Skeletal muscle tissue (tissue), 4 donors: ENCODE data around the gene RUFY2. TPM values are rescaled to one million over a fixed set of nuclear protein-coding genes. Genes with fewer than 3 reads are reported as not detected.

Experiments used
- H3K27ac ChIP-seq: one replicate; pipeline ENCODE4 v1.7.0; 2013; ENCODE audit warnings: mild to moderate bottlenecking, low read depth, low read length, inconsistent platforms
- H3K27me3 ChIP-seq, 3 donors: one replicate each; pipeline ENCODE4 v1.7.0; 2013; ENCODE audit warnings: low read length in 3 of 3; ENCODE audit not compliant: control insufficient read depth in 3 of 3, insufficient read depth in 3 of 3
- H3K36me3 ChIP-seq, 3 donors: one replicate each; pipeline ENCODE4 v1.7.0; 2013; ENCODE audit warnings: low read length in 3 of 3; ENCODE audit not compliant: control insufficient read depth in 3 of 3, insufficient read depth in 3 of 3
- H3K4me1 ChIP-seq, 3 donors: one replicate each; pipeline ENCODE4 v1.7.0; 2013; ENCODE audit warnings: low read length in 3 of 3, mild to moderate bottlenecking in 3 of 3; ENCODE audit not compliant: control insufficient read depth in 3 of 3, insufficient read depth in 3 of 3
- H3K4me3 ChIP-seq, 3 donors: one replicate each; pipeline ENCODE4 v1.7.0; 2013; ENCODE audit warnings: low read length in 3 of 3
- H3K9ac ChIP-seq, 3 donors: one replicate each; pipeline ENCODE4 v1.7.0; 2013; ENCODE audit warnings: low read length in 3 of 3, mild to moderate bottlenecking in 3 of 3, moderate library complexity in 2 of 3, low read depth in 1 of 3
- H3K9me3 ChIP-seq, 3 donors: one replicate each; pipeline ENCODE4 v1.7.0; 2013; ENCODE audit warnings: low read length in 3 of 3; ENCODE audit not compliant: control insufficient read depth in 3 of 3
- total RNA-seq: library from RNA; depleted of rRNA; stranded (reverse); fragments of >200 nt; gene quantifications from one replicate; pipeline ENCODE4 v1.2.3, GENCODE V29; 2014
- donor health status: Osteomylitis.

The RUFY2 gene
- total RNA-seq, 1 donor from 2014 or later, result 20.4 TPM

DNA sequence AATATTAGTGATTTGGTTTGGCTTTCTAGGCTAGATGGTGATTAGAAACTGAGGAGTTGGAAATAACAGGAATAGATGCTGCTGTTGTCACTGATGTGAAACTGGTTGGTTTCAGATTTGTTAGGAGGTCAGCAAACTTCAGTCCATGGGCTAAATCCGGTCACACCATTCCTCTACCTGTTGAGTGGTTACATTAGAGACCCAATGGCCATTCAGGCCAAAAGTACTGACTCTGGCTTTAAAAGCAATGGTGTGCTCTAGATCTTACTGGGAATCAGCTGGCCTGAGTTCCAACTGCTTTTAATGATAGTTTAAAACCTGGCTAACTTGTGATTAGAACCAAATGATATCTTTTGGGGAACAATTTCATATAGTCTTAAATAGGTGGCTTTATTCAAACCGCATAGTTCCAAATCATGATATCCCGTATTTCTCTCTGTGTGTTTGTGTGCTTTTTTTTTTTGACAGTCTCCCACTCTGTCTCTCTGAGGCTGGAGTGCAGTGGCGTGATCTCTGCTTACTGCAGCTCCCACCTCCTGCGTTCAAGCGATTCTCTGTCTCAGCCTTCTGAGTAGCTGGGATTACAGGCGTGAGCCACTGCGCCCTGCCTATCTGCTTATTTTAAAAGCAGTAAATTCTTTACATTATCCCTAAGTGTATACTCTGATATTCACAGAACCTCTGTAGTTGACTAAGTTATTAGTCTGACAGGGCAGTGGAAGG lies 66.6 kb downstream of the RUFY2 start:
- H3K4me1 ChIP-seq, result peaks cover 8 to 20% (median 15%) of the 10 kb centered on the region in 3 donors
- H3K27me3 ChIP-seq, result no peaks in the 10 kb centered on the region
- no peak overlapping the region for H3K4me3 ChIP-seq
- peaks cover 42 to 65% (median 64%) of the 10 kb centered on the region in 3 donors for H3K36me3 ChIP-seq
- no peak overlapping the region for H3K27ac ChIP-seq
- H3K9me3 ChIP-seq, result no peaks in the 10 kb centered on the region
- no peak overlapping the region for H3K9ac ChIP-seq

DNA sequence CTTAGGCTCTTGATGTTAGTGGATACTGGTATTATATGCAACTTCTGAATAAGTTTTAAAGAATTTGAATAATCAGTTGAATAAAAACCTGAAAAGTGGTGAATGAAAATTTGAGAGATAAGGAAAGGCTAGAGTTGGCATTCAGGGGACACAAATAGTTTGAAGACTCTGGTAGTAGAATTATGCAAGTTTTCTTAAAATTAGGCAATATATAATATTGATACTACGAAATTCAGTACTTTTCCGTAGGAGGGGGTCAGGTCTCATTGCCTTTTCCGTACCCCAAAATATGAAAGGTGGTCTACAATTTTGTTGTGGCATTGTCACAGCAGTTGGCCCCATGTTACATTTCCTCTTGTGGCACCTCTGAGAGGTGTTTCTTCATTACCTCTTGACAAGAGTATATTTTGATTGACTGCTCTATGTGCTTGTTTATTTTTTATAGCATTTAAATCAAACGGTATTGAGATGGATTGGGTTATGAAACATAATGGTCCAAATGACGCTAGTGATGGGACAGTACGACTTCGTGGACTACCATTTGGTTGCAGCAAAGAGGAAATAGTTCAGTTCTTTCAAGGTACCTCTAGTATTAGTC lies 70.2 kb downstream of the RUFY2 start:
- Histone ChIP-seq H3K36me3 (peaks cover 31 to 37% (median 35%) of the 10 kb centered on the region in 3 donors), H3K4me3 (no peak overlapping the region), H3K4me1 (peaks cover 13 to 39% (median 24%) of the 10 kb centered on the region in 3 donors)

DNA sequence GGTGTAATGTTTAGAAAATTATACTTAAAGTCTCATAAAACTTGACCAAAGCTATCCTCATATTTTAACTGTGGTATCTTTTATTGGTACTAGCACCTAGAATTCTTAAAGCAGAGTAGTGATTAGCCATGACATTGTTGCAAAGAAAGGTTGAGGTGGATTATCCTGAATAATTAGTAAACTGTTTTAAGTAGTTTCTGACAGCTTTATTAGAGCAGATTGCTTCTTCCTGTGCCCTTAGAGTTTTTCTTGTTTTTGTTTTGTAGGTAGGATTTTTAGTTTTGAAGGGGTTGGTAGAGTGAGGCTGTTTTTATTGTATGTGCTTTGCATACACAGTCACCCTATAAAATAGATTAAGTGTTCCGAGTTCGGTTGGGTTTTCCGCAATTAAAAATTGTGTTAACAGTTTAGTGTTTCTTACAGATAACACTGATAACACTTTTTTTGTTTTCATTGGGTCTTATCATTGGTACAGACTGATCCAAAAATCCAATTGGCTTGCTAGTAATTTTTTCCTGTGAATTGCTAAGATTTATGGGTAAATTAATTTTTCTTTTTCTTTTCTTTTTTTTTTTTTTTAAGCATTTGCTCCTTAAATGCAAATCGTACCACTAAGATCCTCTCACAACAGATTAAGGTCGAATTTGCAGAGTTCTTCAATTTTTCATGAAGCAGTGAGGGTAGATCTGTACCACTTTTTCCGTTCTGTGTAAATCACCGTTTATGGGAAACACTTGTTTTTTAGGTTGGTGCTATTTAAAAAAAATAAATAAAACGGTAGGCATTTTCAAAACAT lies 72.2 kb downstream of the RUFY2 start:
- Histone ChIP-seq H3K9me3 (no peaks in the 10 kb centered on the region), H3K36me3 (peaks cover 12 to 18% (median 16%) of the 10 kb centered on the region in 3 donors), H3K27me3 (no peaks in the 10 kb centered on the region), H3K9ac (peak overlapping the region in 2 of 3 donors; percentile 24 to 61), H3K4me3 (peak overlapping the region in 2 of 3 donors; percentile 6 to 95), H3K27ac (no peak overlapping the region), H3K4me1 (peaks cover 21 to 45% (median 36%) of the 10 kb centered on the region in 3 donors)

More for the DNA sequence above, 70.2 kb downstream of the RUFY2 start:
- H3K9me3 ChIP-seq, result no peaks in the 10 kb centered on the region
- no peak overlapping the region for H3K27ac ChIP-seq
- no peaks in the 10 kb centered on the region for H3K27me3 ChIP-seq
- no peak overlapping the region for H3K9ac ChIP-seq

DNA sequence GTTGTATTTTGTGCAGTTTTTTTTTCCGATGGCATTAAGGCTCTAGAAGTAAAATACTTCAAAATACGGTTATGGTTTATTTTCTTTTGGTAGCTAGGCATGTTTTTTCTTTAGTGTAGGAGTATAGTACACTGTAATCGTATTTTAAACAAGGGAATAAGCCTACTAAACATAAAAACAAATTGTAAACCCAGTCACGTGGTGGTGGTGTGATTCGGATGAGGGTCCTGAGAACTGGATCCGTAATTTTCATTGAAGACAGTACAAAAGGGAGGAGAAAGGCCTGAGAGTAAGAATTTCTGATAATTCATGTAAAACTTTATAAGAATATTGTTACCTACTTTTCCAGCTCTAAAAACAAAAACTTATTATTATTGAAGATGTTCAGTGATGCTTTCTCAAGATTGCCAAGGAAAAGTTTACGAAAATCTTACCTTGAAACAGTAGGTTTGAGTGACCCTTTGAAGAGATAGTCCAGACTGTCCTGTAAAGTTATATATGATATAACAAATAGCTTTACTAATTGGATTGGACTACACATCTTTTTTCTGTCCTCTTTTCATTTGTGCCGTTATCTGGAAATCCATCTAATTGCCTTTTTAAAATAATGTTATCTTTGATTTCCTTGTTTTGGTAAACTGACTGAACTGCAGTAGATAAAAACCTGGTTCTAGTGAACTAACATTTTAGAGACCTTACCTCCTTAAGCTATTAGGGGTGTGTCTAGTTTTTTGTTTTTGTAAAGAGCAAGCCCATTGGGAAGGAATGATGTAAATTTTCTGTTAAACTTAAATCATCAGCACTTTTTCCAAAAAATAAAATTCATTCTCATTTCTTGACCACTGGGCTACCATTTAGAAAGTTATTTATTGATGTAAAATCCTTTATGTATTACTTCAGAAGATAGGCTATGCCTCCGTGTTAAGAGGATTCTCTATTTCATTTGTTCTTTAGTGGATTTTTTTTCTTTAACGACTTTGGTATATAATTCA lies 73.3 kb downstream of the RUFY2 start:
- Histone ChIP-seq H3K4me3 (peak overlapping the region; percentile 89 to 95 (median 92)), H3K27ac (peak overlapping the region; percentile 98), H3K36me3 (peaks cover 3 to 7% (median 4%) of the 10 kb centered on the region in 3 donors), H3K27me3 (no peaks in the 10 kb centered on the region), H3K4me1 (peaks cover 24 to 48% (median 37%) of the 10 kb centered on the region in 3 donors), H3K9ac (peak overlapping the region; percentile 97 to 99 (median 99)), H3K9me3 (no peaks in the 10 kb centered on the region)

DNA sequence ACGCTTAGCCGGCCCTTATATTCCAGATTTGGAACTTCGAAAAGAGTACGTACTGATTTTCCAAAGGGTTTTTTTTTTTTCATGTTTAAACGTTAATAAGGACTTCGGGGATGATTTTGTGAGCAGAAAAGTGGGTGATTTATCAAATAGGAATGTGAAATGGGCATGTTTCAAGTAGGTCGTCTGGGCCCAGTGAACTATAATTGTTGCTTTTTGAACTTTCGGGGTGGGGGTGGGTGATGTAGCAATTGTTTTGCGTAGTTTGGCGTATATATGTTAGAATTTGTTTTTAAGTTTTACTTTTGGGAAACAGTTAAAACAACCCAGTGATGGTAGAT lies 74.0 kb downstream of the RUFY2 start:
- peak overlapping the region; percentile 98 for H3K27ac ChIP-seq
- H3K4me1 ChIP-seq, result peaks cover 25 to 54% (median 41%) of the 10 kb centered on the region in 3 donors
- peak overlapping the region; percentile 89 to 95 (median 92) for H3K4me3 ChIP-seq
- H3K27me3 ChIP-seq, result no peaks in the 10 kb centered on the region
- H3K36me3 ChIP-seq, result peaks cover 0 to 2% (median 0%) of the 10 kb centered on the region in 3 donors
- H3K9ac ChIP-seq, result peak overlapping the region; percentile 97 to 99 (median 99)
- no peaks in the 10 kb centered on the region for H3K9me3 ChIP-seq

DNA sequence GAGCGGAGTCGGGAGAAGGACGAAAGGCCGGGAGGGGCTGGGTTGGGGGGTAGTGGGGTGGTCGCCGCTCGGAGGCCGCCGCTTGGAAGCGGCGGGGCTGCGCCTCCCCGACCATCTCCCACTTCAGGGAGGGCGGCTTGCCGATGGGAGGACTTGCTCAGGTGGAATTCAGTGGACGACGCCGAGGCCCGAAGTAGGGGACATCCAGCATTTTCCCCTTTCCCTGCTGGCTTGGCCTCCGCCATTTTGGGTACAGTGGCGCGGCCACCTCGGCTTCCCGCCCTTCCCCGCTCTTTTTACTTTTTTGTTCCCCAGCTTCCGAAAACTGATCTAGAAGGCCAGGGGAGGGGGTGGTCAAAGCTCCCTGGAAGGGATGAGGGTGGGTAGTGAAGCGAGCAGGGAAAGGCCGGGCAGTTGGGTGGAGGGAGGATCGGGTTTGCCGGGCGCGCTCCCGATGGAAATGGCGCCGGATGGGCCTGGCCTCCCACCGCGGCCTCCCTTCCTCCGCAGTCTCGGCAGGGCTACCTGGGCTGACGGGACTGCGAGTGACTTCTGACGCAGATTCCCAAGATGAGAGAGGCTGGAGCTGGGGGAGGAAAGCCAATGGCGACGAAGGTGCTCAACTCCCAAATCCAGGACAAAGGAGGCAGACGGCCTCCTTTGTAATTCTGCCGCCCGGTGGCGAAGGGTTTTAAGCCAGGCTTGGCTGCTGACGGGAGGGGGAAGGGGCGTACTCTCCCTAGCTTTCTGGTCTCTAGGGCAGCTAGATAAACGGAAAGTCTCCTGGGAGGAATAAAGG lies 74.6 kb downstream of the RUFY2 start, which contains the start of gene PBLD:
PBLD (minus strand) TSS at position 670 of the 799 bp plus-strand sequence. CDS start 26,084 bp downstream, outside the sequence.
- H3K9ac ChIP-seq, result peak within 1 kb of the TSS; percentile 97 to 99 (median 99)
- H3K36me3 ChIP-seq, result no peaks in the 10 kb centered on the region
- H3K27me3 ChIP-seq, result no peaks in the 10 kb centered on the region
- peak within 1 kb of the TSS; percentile 98 for H3K27ac ChIP-seq
- H3K4me1 ChIP-seq, result peaks cover 26 to 52% (median 41%) of the 10 kb centered on the region in 3 donors
- H3K9me3 ChIP-seq, result no peaks in the 10 kb centered on the region
- peak within 1 kb of the TSS; percentile 89 to 95 (median 92) for H3K4me3 ChIP-seq

DNA sequence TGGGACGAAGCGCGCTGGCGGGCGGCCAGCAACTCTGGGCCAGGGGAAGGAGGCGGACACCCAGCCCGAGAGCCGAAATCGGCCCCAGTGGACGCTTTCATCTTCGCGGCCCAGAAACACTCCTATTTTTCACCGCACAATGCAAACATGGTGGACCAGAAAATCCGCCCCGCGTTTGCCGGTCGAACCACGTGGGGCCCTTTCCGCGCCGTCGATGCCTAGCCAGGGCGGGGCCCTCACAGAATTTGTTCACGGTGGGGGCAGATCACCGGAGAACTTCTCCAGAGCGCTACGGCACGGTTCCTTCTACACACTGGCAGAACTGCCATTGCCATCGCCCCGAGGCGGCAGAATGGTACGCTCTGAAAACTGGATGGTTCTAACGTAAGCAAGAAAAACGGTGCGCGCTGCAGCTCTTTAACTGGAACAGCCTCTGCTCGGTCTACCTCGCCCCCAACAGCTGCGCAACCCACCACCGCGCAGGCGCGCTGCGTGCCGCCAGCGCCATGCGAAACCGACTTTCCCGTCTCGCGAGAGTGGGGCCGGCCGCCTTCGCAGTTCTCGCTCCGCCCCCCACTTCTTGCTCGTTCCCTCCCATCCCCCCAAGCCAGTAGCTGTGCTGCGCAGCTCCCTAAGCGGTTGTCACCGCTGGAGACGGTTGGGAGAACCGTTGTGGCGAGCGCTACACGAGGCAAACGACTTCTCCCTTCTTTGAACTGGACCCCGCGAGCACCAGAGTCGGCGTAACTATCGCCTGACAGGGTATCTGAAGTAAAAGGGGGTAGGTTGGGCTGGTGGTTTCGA lies 75.4 kb downstream of the RUFY2 start, which contains the start of gene HNRNPH3:
HNRNPH3 (plus strand) TSS at position 610 of the 804 bp plus-strand sequence. CDS start 5,158 bp downstream, outside the sequence.
- Histone ChIP-seq H3K9me3 (no peaks in the 10 kb centered on the region), H3K27ac (peak within 1 kb of the TSS; percentile 98), H3K27me3 (no peaks in the 10 kb centered on the region), H3K36me3 (no peaks in the 10 kb centered on the region), H3K9ac (peak within 1 kb of the TSS; percentile 97 to 99 (median 99)), H3K4me1 (peaks cover 22 to 47% (median 35%) of the 10 kb centered on the region in 3 donors), H3K4me3 (peak within 1 kb of the TSS; percentile 89 to 95 (median 92))

DNA sequence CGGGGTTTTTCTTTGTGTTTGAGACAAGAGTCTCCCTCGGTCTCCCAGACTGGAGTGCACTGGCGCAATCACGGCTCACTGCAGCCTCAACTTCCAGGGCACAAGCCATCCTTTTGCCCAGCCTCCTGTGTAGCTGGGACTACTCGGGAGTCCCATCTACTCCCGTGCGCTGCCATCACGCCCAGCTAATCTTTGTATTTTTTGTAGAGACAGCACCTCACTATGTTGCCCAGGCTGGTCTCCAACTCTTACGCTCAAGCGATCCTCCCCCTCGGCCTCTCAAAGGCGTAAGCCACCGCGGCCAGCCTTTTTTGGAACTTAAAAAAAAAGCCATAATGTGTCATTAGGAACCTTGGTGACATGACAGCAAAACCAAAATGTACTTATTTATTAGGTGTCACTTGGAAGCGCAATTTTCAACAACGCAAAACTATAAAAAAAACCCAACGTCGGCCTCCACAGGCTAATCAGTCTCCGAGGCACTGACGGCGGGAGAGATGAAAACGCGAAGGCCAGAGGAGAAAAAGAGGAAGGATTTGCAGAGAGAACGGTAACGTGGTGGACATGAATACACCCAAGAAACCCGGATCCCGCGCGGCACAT lies 76.1 kb downstream of the RUFY2 start:
- peak overlapping the region; percentile 98 for H3K27ac ChIP-seq
- H3K4me3 ChIP-seq, result peak overlapping the region; percentile 89 to 95 (median 92)
- peaks cover 22 to 40% (median 30%) of the 10 kb centered on the region in 3 donors for H3K4me1 ChIP-seq
- H3K9me3 ChIP-seq, result no peaks in the 10 kb centered on the region
- H3K27me3 ChIP-seq, result no peaks in the 10 kb centered on the region
- peak overlapping the region; percentile 97 to 99 (median 99) for H3K9ac ChIP-seq
- no peaks in the 10 kb centered on the region for H3K36me3 ChIP-seq
